H7 (cell line): ENCODE measurements around the gene SIX5. TPM values are rescaled to one million over a fixed set of nuclear protein-coding genes. Genes with fewer than 3 reads are reported as not detected.
A peak's percentile ranks its signal among the peaks of the same experiment; 100 is the strongest.

Experiments used
- DNase-seq: peaks from one replicate; pipeline ENCODE4 v3.0.0; 2012
- H3K27me3 ChIP-seq: 2 replicates; pipeline ENCODE4 v1.6.0; 2011; ENCODE audit warnings: mild to moderate bottlenecking, low read length; ENCODE audit not compliant: control insufficient read depth, insufficient read depth
- H3K36me3 ChIP-seq: replicated peaks from 2 replicates; pipeline ENCODE4 v1.5.1; 2011; ENCODE audit warnings: low read length; ENCODE audit not compliant: control insufficient read depth, insufficient read depth
- H3K4me3 ChIP-seq: 2 replicates; pipeline ENCODE4 v1.5.1; 2011; ENCODE audit warnings: low read depth, mild to moderate bottlenecking, control low read depth, low read length, moderate library complexity; ENCODE audit not compliant: insufficient read depth
- total RNA-seq: library from RNA; depleted of rRNA; stranded (reverse); fragments of >200 nt; shearing (Covaris generic); gene quantifications from 2 replicates; pipeline ENCODE4 v1.2.3, GENCODE V29; 2014; rRNA removed

The SIX5 gene
- 18.7 and 22.0 TPM in 2 replicates for total RNA-seq

- peaks cover 10% of the 10 kb centered on the region; the same call in 1 of the 2 replicates for H3K27me3 ChIP-seq
- H3K4me3 ChIP-seq, result peak within 1 kb of the TSS; percentile 92
- H3K36me3 ChIP-seq, result no peaks in the 10 kb centered on the region
- DNase-seq, result peak; percentile 99
Observed at GRCh38 chr19:45768984-45769782, at the start of gene SIX5. SIX5 (minus strand) TSS chr19:45769252; CDS start chr19:45768844, 408 bp downstream.

GRCh38 chr19:45817725-45818301, 48.8 kb upstream of the SIX5 start:
- peak overlapping the region; percentile 8; the same call in 1 of the 2 replicates for H3K4me3 ChIP-seq
- no peaks in the 10 kb centered on the region; the same call in 1 of the 2 replicates for H3K27me3 ChIP-seq
- peaks cover 7% of the 10 kb centered on the region for H3K36me3 ChIP-seq
- peak; percentile 87 for DNase-seq

GRCh38 chr19:45817010-45817724, 48.1 kb upstream of the SIX5 start:
- peak overlapping the region; percentile 78 for H3K4me3 ChIP-seq
- H3K36me3 ChIP-seq, result peaks cover 6% of the 10 kb centered on the region
- peak; percentile 98 for DNase-seq
- no peaks in the 10 kb centered on the region; the same call in 1 of the 2 replicates for H3K27me3 ChIP-seq

DNA sequence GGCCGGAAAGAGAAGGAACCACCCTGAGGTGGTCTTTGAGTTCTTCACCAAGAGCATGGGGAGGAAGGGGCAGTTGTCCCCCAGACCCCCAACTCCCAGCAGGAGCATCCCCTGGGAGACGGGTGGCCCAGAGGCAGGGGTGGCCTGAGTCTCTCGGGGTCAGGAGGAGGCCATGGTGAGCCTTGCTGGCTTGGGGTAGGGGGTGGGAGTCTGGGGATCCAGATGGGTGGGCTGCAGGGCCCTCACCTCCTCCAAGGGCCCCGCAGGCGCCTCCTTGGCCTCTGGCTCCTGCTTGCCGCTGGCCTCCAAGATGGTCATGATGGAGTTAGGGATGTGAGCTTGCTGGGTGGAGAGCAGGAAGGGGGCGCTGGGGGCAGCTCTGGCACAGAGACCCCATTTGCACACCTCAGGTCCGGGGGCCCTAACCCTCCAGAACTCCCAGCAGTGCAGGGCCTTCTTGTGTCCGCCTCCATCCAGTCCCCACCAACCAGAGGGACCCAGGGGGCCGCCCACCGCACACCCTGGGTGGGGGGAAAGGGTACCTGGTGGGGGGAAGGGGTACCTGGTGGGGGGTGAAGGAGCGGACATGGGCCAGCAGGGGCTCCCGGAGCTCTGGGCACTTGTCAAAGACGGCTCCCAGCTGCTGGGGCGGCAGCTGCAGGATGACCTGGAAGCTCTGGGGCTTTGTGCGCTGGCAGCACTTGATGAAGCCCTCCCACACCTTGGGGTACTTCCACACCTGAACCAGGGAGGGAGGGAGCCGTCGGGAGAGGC, 47.4 kb upstream of the SIX5 start:
- peak overlapping the region; percentile 78 for H3K4me3 ChIP-seq
- peak; percentile 80 for DNase-seq
- no peaks in the 10 kb centered on the region; the same call in 1 of the 2 replicates for H3K27me3 ChIP-seq
- peaks cover 6% of the 10 kb centered on the region for H3K36me3 ChIP-seq

GRCh38 chr19:45815481-45816216, 46.6 kb upstream of the SIX5 start:
- H3K36me3 ChIP-seq, result peaks cover 6% of the 10 kb centered on the region
- no peaks in the 10 kb centered on the region; the same call in 1 of the 2 replicates for H3K27me3 ChIP-seq
- H3K4me3 ChIP-seq, result peak overlapping the region; percentile 78
- peak; percentile 97 for DNase-seq

DNA sequence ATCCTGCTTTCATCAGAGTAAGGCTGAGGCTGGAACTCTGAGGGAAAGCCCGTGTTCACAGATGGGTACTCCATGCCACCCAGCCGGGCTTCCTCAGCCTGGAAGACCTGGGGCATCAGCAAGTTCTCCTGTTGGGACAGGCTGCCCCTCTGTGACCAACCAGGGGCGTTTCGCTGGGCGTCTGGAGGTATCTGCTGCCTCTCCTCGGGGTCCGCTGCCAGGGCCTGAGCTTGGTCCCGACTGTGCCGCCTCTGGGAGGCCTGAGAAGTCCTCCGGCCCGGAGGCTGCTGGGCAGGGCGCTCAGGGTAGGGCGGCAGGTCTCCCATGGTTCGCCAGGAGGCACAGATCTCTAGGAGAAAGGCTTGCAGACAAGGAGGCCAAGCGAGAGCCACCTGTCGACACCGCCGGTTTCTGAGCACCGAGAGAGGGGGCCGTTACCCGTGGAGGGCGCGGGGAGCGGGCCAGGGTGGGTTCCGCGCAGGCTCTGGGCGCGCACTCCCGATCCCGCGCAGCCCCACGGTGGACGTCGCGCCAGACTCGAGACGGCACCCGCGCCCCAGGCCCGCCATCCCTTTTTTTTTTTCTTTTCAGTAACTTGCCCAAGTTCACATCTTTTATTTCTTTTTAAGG, 45.9 kb upstream of the SIX5 start, which contains the start of gene RSPH6A:
Gene RSPH6A (minus strand): TSS at position 458 of the 630 bp plus-strand sequence. CDS start 132 bp downstream, at position 326.
- DNase-seq, result peak; percentile 85

DNA sequence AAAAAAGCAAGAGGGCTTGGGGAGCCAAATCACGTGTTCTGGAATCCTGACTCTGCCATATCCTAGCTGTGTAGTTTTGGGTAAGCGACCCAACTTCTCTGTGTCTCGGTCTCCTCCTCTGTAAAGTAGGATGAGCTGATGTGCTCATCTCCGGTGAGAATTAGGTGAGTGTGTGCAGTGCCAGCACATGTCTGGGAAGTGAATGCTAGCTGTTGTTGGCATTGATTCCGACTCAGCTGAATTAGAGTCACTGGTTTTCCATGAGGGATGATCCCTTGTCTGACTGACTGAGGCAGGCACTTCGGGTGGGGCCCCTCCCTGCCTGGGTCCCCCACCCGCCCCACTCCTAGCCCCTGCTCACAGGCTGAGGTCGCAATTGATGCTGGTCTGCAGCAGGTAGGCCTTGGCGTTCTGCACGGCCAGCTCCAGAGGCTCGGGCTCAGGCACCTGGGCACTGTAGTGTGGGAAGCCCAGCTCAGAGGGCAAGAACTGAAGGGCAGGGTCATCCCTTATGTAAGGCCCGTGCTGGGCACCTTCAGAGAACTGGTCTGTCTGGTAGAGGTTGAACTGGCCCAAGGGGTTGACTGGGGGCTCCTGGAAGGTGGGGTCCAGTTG, 45.2 kb upstream of the SIX5 start:
- DNase-seq, result no peak
- Histone ChIP-seq H3K36me3 (no peaks in the 10 kb centered on the region), H3K4me3 (peak overlapping the region; percentile 78; the same call in 1 of the 2 replicates), H3K27me3 (no peaks in the 10 kb centered on the region; the same call in 1 of the 2 replicates)

More for the DNA sequence above, 45.9 kb upstream of the SIX5 start, which contains the start of gene RSPH6A:
- H3K27me3 ChIP-seq, result no peaks in the 10 kb centered on the region; the same call in 1 of the 2 replicates
- peaks cover 4% of the 10 kb centered on the region for H3K36me3 ChIP-seq
- H3K4me3 ChIP-seq, result peak within 1 kb of the TSS; percentile 78

- DNase-seq, result no peak
- Histone ChIP-seq H3K4me3 (no peak overlapping the region), H3K36me3 (no peaks in the 10 kb centered on the region), H3K27me3 (no peaks in the 10 kb centered on the region; the same call in 1 of the 2 replicates)
Observed at GRCh38 chr19:45812297-45812696, 43.2 kb upstream of the SIX5 start.

DNA sequence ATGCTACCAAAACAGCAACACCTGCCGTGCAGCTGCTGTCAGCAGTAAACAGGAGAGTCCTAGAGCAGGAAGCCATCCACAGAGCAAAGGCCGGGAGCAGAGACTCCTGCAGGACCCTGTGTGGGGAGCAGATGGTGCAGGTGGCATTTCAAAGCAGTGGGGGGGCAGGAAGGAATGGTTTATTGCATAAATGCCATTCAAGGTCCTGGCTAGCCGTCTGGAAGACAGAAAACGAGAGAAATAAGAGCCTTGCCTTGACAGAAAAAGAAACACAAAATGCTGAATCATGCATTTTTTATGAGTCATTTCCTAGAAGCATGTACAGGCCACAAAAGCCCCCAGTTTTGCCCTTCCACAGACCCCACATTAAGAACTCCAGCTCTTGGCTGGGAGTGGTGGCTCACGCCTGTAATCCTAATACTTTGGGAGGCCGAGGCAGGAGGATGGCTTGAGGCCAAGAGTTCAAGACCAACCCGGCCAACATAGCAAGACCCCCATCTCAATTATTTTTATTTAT, 40.6 kb upstream of the SIX5 start:
- Histone ChIP-seq H3K36me3 (no peaks in the 10 kb centered on the region), H3K4me3 (no peak overlapping the region), H3K27me3 (no peaks in the 10 kb centered on the region; the same call in 1 of the 2 replicates)
- peak; percentile 61 for DNase-seq

DNA sequence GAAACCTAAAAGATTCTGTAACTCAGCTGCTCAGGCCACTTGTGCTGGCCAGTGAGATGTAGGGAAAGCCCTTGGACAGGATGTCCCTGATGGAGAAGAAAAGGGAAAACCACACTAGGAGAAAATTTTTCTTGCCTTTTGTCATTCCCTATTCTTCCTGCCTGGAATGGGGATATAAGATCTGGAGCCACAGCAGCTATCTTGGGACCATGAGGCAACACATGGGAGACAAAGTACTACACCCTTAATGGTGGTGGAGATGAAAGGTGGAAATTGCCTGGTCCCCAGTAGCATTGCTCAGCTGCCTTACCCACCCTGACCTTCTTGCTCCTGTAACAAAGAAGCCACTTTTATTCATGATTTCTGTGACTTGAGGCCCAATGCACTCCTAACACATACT, 36.7 kb upstream of the SIX5 start:
- H3K36me3 ChIP-seq, result no peaks in the 10 kb centered on the region
- H3K27me3 ChIP-seq, result no peaks in the 10 kb centered on the region
- DNase-seq, result no peak
- no peak overlapping the region for H3K4me3 ChIP-seq

DNA sequence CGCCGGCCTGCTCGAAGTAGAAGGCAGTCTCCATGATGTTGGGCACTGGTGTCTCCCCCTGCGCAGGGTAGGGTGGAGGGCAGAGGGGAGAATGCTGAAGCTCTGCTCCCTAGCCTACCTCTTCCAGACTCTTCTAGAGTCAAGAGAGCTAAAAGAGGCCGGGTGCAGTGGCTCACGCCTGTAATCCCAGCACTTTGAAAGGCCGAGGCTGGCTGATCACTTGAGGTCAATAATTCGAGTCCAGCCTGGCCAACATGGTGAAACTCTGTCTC, 35.8 kb upstream of the SIX5 start:
- Histone ChIP-seq H3K36me3 (no peaks in the 10 kb centered on the region), H3K27me3 (no peaks in the 10 kb centered on the region), H3K4me3 (no peak overlapping the region)
- no peak for DNase-seq

DNA sequence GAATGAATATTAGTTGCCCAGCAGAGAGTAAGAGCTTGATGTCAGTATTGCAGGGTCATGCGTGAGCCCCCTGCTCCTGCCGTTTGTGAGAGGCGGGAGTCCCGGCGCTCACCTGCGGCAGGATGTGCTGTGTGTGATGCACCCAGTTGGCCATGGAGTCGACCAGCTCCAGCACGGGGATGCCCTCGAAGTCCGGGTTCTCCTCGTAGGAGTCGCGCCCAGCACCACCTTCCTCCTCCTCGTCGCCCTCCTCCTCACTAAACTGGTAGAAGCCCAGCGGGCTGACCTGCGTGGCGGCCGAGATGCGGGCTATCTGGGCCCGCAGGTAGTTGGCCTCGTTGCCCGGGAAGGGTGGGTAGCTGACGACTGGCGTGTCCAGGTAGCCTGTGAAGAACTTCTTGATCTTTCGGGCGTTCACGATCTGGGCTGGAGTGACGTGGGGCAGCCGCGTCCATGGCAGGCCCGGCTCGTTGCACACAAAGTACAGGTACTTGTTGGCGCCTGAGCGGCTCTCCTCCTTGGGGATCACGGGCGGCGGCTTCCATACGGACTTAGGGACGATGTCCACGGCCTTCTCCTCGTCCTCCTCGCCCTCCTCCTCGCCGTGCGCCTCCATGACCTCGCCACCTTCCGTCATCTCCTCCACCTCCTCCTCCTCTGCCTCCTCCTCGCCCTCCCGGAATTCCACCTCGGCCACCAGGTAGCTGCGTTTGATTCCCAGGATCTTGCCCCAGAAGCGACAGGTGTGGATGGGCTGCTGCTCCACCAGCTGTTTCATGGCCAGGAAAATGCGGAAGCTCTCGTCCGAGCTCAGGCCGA, 35.3 kb upstream of the SIX5 start:
- H3K36me3 ChIP-seq, result no peaks in the 10 kb centered on the region
- H3K27me3 ChIP-seq, result no peaks in the 10 kb centered on the region
- no peak for DNase-seq
- no peak overlapping the region for H3K4me3 ChIP-seq
